Smooth muscle cell (in vitro differentiated cells): ENCODE results near the gene DNAJC25. TPM values are rescaled to one million over a fixed set of nuclear protein-coding genes. Genes with fewer than 3 reads are reported as not detected.

ENCODE experiments used
- DNase-seq: peaks from one replicate; lab custom pipeline; 2025; ENCODE audit not compliant: unreplicated experiment; lab: John Stamatoyannopoulos, UW
- H2AFZ ChIP-seq: fragments of 200-600 bp; sonication (generic); 2 replicates; pipeline ENCODE4 v1.6.0; 2016; ENCODE audit warnings: antibody characterized with exemption, low read depth, mild to moderate bottlenecking
- H3F3A ChIP-seq: fragments of 200-600 bp; sonication (generic); 2 replicates; pipeline ENCODE4 v1.6.0; 2017; ENCODE audit warnings: antibody characterized with exemption, low read depth
- H3K27ac ChIP-seq: fragments of 200-600 bp; sonication (generic); 2 replicates; pipeline ENCODE4 v1.5.1; 2016; ENCODE audit warnings: low read depth, mild to moderate bottlenecking
- H3K27me3 ChIP-seq: fragments of 200-600 bp; sonication (generic); 2 replicates; pipeline ENCODE4 v1.6.1; 2016; ENCODE audit warnings: low read depth, mild to moderate bottlenecking
- H3K36me3 ChIP-seq: fragments of 200-600 bp; sonication (generic); 2 replicates; pipeline ENCODE4 v1.5.1; 2016; ENCODE audit warnings: low read depth
- H3K4me1 ChIP-seq: fragments of 200-600 bp; sonication (generic); 2 replicates; pipeline ENCODE4 v1.5.1; 2016; ENCODE audit warnings: low read depth
- H3K4me2 ChIP-seq: fragments of 200-600 bp; sonication (generic); 2 replicates; pipeline ENCODE4 v1.6.0; 2016; ENCODE audit warnings: mild to moderate bottlenecking
- H3K4me3 ChIP-seq: fragments of 200-600 bp; sonication (generic); 2 replicates; pipeline ENCODE4 v1.5.1; 2016; ENCODE audit warnings: mild to moderate bottlenecking
- H3K79me2 ChIP-seq: fragments of 200-600 bp; sonication (generic); 2 replicates; pipeline ENCODE4 v1.6.0; 2016; ENCODE audit warnings: low read depth, mild to moderate bottlenecking
- H3K9ac ChIP-seq: fragments of 200-600 bp; sonication (generic); 2 replicates; pipeline ENCODE4 v1.6.0; 2016; ENCODE audit warnings: low read depth
- H3K9me3 ChIP-seq: fragments of 200-600 bp; sonication (generic); replicated peaks from 2 replicates; pipeline ENCODE4 v1.5.1; 2016; ENCODE audit warnings: low read depth
- H4K20me1 ChIP-seq: fragments of 200-600 bp; sonication (generic); 2 replicates; pipeline ENCODE4 v1.6.0; 2016; ENCODE audit warnings: low read depth
- CTCF ChIP-seq: fragments of 200-600 bp; sonication (generic); IDR thresholded peaks from 2 replicates; pipeline ENCODE4 v1.5.1; 2017; ENCODE audit warnings: borderline replicate concordance, mild to moderate bottlenecking, antibody characterized with exemption; ENCODE audit not compliant: insufficient read depth, poor library complexity, severe bottlenecking
- WGBS: methylation state at CpG from one replicate; pipeline ENCODE4 v1.1.7; 2016; ENCODE audit warnings: low lambda C conversion rate; 5-methylcytosine and 5-hydroxymethylcytosine counted together
- polyA plus RNA-seq: library from polyadenylated mRNA; unstranded; fragments of >200 nt; fragmentation: Nextera tagmentation; extraction: Ambion mirVana; gene quantifications from 2 replicates; pipeline ENCODE4 v1.2.1, GENCODE V29; 2016
- total RNA-seq: library from RNA; depleted of rRNA; stranded (reverse); fragments of >200 nt; gene quantifications from 2 replicates; pipeline ENCODE4 v1.2.3, GENCODE V29; 2014

The DNAJC25 gene
- total and polyA plus RNA-seq, 2 experiments from 2014 or later, result 13.1 to 17.4 TPM

DNA sequence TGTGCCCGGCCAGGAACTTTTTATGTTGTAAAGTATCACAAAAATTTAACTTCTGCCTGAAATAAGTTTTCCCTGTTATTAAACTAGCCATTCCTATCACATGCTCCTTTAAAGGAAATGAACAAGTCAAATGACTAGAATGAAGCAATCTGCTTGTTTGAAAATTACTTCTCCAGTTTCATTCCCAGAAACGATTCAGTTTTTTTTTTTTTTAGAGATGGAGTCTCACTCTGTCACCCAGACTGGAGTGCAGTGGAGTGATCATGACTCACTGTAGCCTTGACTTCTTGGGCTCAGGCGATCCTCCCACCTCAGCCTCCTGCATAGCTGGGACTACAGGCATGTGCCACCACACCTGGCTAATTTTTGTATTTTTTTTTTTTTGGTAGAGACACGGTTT is 16.9 kb downstream of the DNAJC25 start:
- Histone ChIP-seq H3K9ac (no peak overlapping the region), H3F3A (no peaks in the 10 kb centered on the region), H3K27ac (no peak overlapping the region), H3K79me2 (peaks cover 32% of the 10 kb centered on the region), H4K20me1 (peaks cover 51% of the 10 kb centered on the region), H3K9me3 (no peaks in the 10 kb centered on the region), H3K4me3 (no peak overlapping the region), H2AFZ (no peak overlapping the region), H3K4me2 (no peak overlapping the region), H3K4me1 (no peaks in the 10 kb centered on the region), H3K36me3 (peaks cover 15% of the 10 kb centered on the region), H3K27me3 (no peaks in the 10 kb centered on the region)
- WGBS, result 99% methylated on average over 4 of the region's 4 CpGs
- TF ChIP-seq CTCF, result no peak
- DNase-seq, result no peak

DNA sequence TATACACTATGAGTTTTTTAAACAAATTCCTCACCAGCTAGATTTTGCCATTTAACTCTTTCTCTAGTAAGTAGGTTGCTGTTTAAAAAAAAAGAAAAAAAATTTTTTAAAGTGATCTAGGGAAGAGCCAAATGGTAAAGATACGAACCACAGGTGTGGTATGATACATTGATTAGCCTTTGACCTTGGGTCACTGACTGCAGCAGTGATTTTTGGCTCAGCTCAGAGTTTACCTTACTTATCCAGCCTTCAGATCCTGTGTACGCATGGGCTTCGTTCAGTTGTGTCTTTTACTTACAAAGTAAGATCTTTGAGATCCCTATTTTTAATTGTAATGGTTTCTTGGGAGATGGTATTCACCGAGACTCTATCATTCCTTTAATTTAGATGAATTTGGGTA is 17.9 kb downstream of the DNAJC25 start:
- no peak for TF ChIP-seq CTCF
- Histone ChIP-seq H3K27me3 (no peaks in the 10 kb centered on the region), H3K4me2 (no peak overlapping the region), H3K9ac (no peak overlapping the region), H4K20me1 (peaks cover 41% of the 10 kb centered on the region), H3K4me3 (no peak overlapping the region), H3K9me3 (no peaks in the 10 kb centered on the region), H2AFZ (no peak overlapping the region), H3K36me3 (peaks cover 25% of the 10 kb centered on the region), H3F3A (no peaks in the 10 kb centered on the region), H3K27ac (no peak overlapping the region), H3K4me1 (no peaks in the 10 kb centered on the region), H3K79me2 (peaks cover 23% of the 10 kb centered on the region)
- WGBS, result over 99% methylated on average over 4 of the region's 4 CpGs
- DNase-seq, result no peak

DNA sequence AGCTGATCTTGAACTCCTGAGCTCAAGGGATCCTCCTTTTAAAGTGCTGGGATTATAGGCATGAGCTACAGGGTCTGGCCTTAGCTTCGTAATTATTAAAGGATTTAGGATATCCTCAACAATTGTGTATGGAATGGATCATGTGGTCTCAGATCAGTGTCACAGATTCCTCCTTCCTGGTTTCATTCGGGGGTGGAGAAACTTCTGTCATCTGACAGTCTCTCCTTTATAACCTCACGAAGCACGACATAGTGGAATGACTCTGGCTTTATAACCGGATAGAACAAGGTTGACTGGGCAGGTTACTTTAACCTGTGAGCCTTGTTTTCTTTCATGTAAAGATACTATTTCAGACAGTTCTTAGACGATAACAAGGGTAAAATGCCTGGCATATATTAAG is 25.9 kb downstream of the DNAJC25 start:
- no peaks in the 10 kb centered on the region for H4K20me1 ChIP-seq
- DNase-seq, result no peak
- H3K9ac ChIP-seq, result no peak overlapping the region
- H3K9me3 ChIP-seq, result no peaks in the 10 kb centered on the region
- no peak overlapping the region for H3K27ac ChIP-seq
- TF ChIP-seq CTCF, result no peak
- H3K4me3 ChIP-seq, result no peak overlapping the region
- H3F3A ChIP-seq, result peaks cover 3% of the 10 kb centered on the region
- H2AFZ ChIP-seq, result no peak overlapping the region
- no peaks in the 10 kb centered on the region for H3K4me1 ChIP-seq
- H3K79me2 ChIP-seq, result no peaks in the 10 kb centered on the region
- peaks cover 11% of the 10 kb centered on the region for H3K36me3 ChIP-seq
- WGBS, result 80% methylated on average over 6 of the region's 6 CpGs
- H3K4me2 ChIP-seq, result no peak overlapping the region
- H3K27me3 ChIP-seq, result no peaks in the 10 kb centered on the region

DNA sequence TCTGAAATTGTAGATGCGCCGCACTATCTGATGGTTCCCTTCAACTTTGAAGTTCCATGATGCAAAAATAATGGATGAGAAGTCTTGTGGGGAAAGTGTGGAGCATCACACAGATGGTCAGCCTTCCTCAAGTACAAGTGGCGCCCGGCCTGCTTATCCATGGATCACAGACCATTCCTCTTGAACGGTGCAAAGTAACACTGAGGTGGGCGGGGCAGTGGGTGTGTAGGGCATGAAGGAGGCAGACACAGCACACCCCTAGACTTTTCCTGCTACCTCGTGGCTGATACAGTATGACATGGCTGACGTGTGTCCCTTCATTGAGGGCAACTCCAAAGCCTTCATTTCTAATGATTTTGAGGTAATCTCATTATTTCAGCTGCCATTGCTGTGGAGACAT is 27.8 kb downstream of the DNAJC25 start:
- no peak overlapping the region for H3K27ac ChIP-seq
- H3K79me2 ChIP-seq, result peaks cover 14% of the 10 kb centered on the region
- no peak overlapping the region for H3K4me2 ChIP-seq
- H3K9me3 ChIP-seq, result no peaks in the 10 kb centered on the region
- TF ChIP-seq CTCF, result no peak
- H3F3A ChIP-seq, result peaks cover 3% of the 10 kb centered on the region
- no peak for DNase-seq
- no peak overlapping the region for H2AFZ ChIP-seq
- no peak overlapping the region for H3K4me3 ChIP-seq
- no peak overlapping the region for H3K9ac ChIP-seq
- WGBS, result 94% methylated on average over 8 of the region's 8 CpGs
- peaks cover under 1% of the 10 kb centered on the region for H3K36me3 ChIP-seq
- peaks cover 9% of the 10 kb centered on the region for H4K20me1 ChIP-seq
- H3K4me1 ChIP-seq, result peaks cover 13% of the 10 kb centered on the region
- no peaks in the 10 kb centered on the region for H3K27me3 ChIP-seq
